ENCODE measurements around the gene MAPKAP1.

Gene MAPKAP1

GRCh38 chr9:125463926-125464325 lies 243.1 kb downstream of the MAPKAP1 start:
- peaks cover 16% of the 10 kb centered on the region; the same call in 1 of the 2 replicates for H3K36me3 ChIP-seq (ENCODE audit: insufficient read depth, low read length)
- H3K4me3 ChIP-seq (ENCODE audit: low read depth, low read length, poor library complexity, severe bottlenecking) = no peak overlapping the region
- H2AFZ ChIP-seq (ENCODE audit: low read length) = no peak overlapping the region
- H3K4me2 ChIP-seq (ENCODE audit: low read length) = no peak overlapping the region
- no peaks in the 10 kb centered on the region for H3K4me1 ChIP-seq (ENCODE audit: insufficient read depth, low read length, severe bottlenecking)
- H3K9me3 ChIP-seq (ENCODE audit: low read length) = 0 out of 2 replicates have a peak, but pooled peaks cover 2% of the 10 kb centered on the region
- H3K9me2 ChIP-seq (ENCODE audit: low read depth, low read length) = no peaks in the 10 kb centered on the region
- no peaks in the 10 kb centered on the region for H3K27me3 ChIP-seq (ENCODE audit: insufficient read depth, low read length)
- no peaks in the 10 kb centered on the region for H4K20me1 ChIP-seq (ENCODE audit: insufficient read depth, low read length)
- H3F3A ChIP-seq (ENCODE audit: insufficient read depth, low read length) = no peaks in the 10 kb centered on the region
- no peaks in the 10 kb centered on the region for H3K79me2 ChIP-seq (ENCODE audit: insufficient read depth, low read length)
- no peak overlapping the region for H3K9ac ChIP-seq (ENCODE audit: low read length)
- TF ChIP-seq, protein P1, sequence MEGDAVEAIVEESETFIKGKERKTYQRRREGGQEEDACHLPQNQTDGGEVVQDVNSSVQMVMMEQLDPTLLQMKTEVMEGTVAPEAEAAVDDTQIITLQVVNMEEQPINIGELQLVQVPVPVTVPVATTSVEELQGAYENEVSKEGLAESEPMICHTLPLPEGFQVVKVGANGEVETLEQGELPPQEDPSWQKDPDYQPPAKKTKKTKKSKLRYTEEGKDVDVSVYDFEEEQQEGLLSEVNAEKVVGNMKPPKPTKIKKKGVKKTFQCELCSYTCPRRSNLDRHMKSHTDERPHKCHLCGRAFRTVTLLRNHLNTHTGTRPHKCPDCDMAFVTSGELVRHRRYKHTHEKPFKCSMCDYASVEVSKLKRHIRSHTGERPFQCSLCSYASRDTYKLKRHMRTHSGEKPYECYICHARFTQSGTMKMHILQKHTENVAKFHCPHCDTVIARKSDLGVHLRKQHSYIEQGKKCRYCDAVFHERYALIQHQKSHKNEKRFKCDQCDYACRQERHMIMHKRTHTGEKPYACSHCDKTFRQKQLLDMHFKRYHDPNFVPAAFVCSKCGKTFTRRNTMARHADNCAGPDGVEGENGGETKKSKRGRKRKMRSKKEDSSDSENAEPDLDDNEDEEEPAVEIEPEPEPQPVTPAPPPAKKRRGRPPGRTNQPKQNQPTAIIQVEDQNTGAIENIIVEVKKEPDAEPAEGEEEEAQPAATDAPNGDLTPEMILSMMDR (IDR thresholded peaks at IDR 0.05; ENCODE audit: low read length) = no peak
- no peak for TF ChIP-seq EZH2 (IDR thresholded peaks at IDR 0.05; ENCODE audit: borderline replicate concordance, low read length)
- H3K27ac ChIP-seq (ENCODE audit: low read depth, low read length, poor library complexity, severe bottlenecking) = no peak overlapping the region

GRCh38 chr9:125462861-125463291 lies 244.1 kb downstream of the MAPKAP1 start:
- Histone ChIP-seq H3K9ac (ENCODE audit: low read length) (no peak overlapping the region), H3K4me3 (ENCODE audit: low read depth, low read length, poor library complexity, severe bottlenecking) (no peak overlapping the region), H3F3A (ENCODE audit: insufficient read depth, low read length) (no peaks in the 10 kb centered on the region), H3K36me3 (ENCODE audit: insufficient read depth, low read length) (peaks cover 18% of the 10 kb centered on the region), H2AFZ (ENCODE audit: low read length) (no peak overlapping the region), H3K27me3 (ENCODE audit: insufficient read depth, low read length) (no peaks in the 10 kb centered on the region), H3K4me2 (ENCODE audit: low read length) (no peak overlapping the region), H3K27ac (ENCODE audit: low read depth, low read length, poor library complexity, severe bottlenecking) (no peak overlapping the region), H3K9me3 (ENCODE audit: low read length) (peaks cover 3% of the 10 kb centered on the region), H3K79me2 (ENCODE audit: insufficient read depth, low read length) (no peaks in the 10 kb centered on the region), H3K4me1 (ENCODE audit: insufficient read depth, low read length, severe bottlenecking) (no peaks in the 10 kb centered on the region), H4K20me1 (ENCODE audit: insufficient read depth, low read length) (no peaks in the 10 kb centered on the region), H3K9me2 (ENCODE audit: low read depth, low read length) (no peaks in the 10 kb centered on the region)
- TF ChIP-seq EZH2 (IDR thresholded peaks at IDR 0.05; ENCODE audit: borderline replicate concordance, low read length) = no peak
- TF ChIP-seq, protein P1 (IDR thresholded peaks at IDR 0.05; ENCODE audit: low read length) = no peak

DNA sequence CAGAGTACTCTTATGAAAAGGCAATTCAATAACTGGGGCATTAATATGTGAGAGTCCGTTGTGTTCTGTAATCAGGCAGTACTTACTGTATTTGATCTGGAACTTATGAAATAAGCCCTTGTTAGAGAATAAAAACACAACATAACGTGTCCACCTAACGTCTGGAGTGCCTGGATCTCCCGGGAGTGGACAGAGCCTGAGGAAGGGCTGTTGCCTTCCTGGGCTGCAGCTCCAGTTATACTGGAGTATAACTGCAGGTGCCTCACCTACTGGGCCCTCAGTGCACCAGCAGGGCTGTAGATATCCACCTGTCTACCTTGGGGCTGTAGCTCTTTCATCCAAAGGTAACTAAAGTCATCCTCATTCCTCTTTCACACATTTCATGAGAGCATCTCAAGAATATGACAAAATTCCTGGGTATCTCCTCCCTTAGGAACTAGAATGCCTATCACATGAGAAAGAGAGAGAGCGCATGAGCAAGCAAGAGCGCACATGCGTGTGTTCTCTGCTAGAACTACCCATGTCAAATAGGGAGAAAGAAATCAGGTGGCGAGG lies 245.3 kb downstream of the MAPKAP1 start:
- Histone ChIP-seq H3K9me2 (ENCODE audit: low read depth, low read length) (no peaks in the 10 kb centered on the region), H3K36me3 (ENCODE audit: insufficient read depth, low read length) (peaks cover 26% of the 10 kb centered on the region), H3K4me1 (ENCODE audit: insufficient read depth, low read length, severe bottlenecking) (no peaks in the 10 kb centered on the region), H3K9ac (ENCODE audit: low read length) (no peak overlapping the region), H3K4me3 (ENCODE audit: low read depth, low read length, poor library complexity, severe bottlenecking) (no peak overlapping the region), H3F3A (ENCODE audit: insufficient read depth, low read length) (no peaks in the 10 kb centered on the region), H3K9me3 (ENCODE audit: low read length) (peaks cover 11% of the 10 kb centered on the region), H2AFZ (ENCODE audit: low read length) (no peak overlapping the region), H3K27me3 (ENCODE audit: insufficient read depth, low read length) (no peaks in the 10 kb centered on the region), H3K79me2 (ENCODE audit: insufficient read depth, low read length) (no peaks in the 10 kb centered on the region), H3K4me2 (ENCODE audit: low read length) (no peak overlapping the region), H3K27ac (ENCODE audit: low read depth, low read length, poor library complexity, severe bottlenecking) (no peak overlapping the region), H4K20me1 (ENCODE audit: insufficient read depth, low read length) (no peaks in the 10 kb centered on the region)
- TF ChIP-seq, protein P1 (IDR thresholded peaks at IDR 0.05; ENCODE audit: low read length) = no peak
- TF ChIP-seq EZH2 (IDR thresholded peaks at IDR 0.05; ENCODE audit: borderline replicate concordance, low read length) = no peak
